Activated CD8-positive, alpha-beta memory T cell treated with anti-CD3 and anti-CD28 coated beads for 1 hour (primary cell): ENCODE results near the gene GSG1L.

Experiments used
- DNase-seq, 2 donors: peaks; one replicate each; pipeline ENCODE4 v3.0.0-alpha.2; 2020; ENCODE audit warnings: low read depth in 1 of 2; ENCODE audit errors: extremely low read depth in 1 of 2

Gene GSG1L

GRCh38 chr16:27826081-27826892, 237.2 kb downstream of the GSG1L start:
- DNase-seq = no peak

GRCh38 chr16:27824786-27825185, 238.7 kb downstream of the GSG1L start:
- DNase-seq = no peak

GRCh38 chr16:27824006-27824405, 239.5 kb downstream of the GSG1L start:
- DNase-seq = no peak

GRCh38 chr16:27823421-27823820, 240.1 kb downstream of the GSG1L start:
- DNase-seq = no peak

- no peak for DNase-seq
Measured at GRCh38 chr16:27822996-27823395, 240.5 kb downstream of the GSG1L start.

- no peak for DNase-seq
Measured at GRCh38 chr16:27822529-27822928, 241.0 kb downstream of the GSG1L start.

- DNase-seq = no peak
Measured at GRCh38 chr16:27820646-27821345, 242.7 kb downstream of the GSG1L start.

- no peak for DNase-seq
Measured at GRCh38 chr16:27819881-27820610, 243.5 kb downstream of the GSG1L start.

GRCh38 chr16:27819356-27819755, 244.2 kb downstream of the GSG1L start:
- DNase-seq = no peak

GRCh38 chr16:27818246-27818645, 245.3 kb downstream of the GSG1L start:
- DNase-seq = no peak

GRCh38 chr16:27817038-27817437, 246.5 kb downstream of the GSG1L start:
- no peak for DNase-seq

- DNase-seq = no peak
Measured at GRCh38 chr16:27816561-27816960, 247.0 kb downstream of the GSG1L start.

- DNase-seq = no peak
Measured at GRCh38 chr16:27813591-27813990, 249.9 kb downstream of the GSG1L start.

- no peak for DNase-seq
Measured at GRCh38 chr16:27811881-27812280, 251.6 kb downstream of the GSG1L start.

- DNase-seq = no peak
Measured at GRCh38 chr16:27806986-27807385, 256.5 kb downstream of the GSG1L start.

- no peak for DNase-seq
Measured at GRCh38 chr16:27806388-27806787, 257.1 kb downstream of the GSG1L start.

GRCh38 chr16:27805828-27806351, 257.6 kb downstream of the GSG1L start:
- no peak for DNase-seq

GRCh38 chr16:27803775-27804549, 259.6 kb downstream of the GSG1L start:
- no peak for DNase-seq

- no peak for DNase-seq
Measured at GRCh38 chr16:27802664-27803439, 260.7 kb downstream of the GSG1L start.
